NCI-H2171 (cell line): Measurements from ENCODE around the gene USP4.
"Not testable (repeated sequence)": the region's sequence is repeated elsewhere in the genome, so short reads cannot be mapped to it uniquely, and the experiment has no call there.

Experiments
- DNase-seq: peaks from one replicate; lab custom pipeline; 2025; lab: John Stamatoyannopoulos, UW

Gene USP4

GRCh38 chr3:49248840-49249227 is 91.0 kb downstream of the USP4 start:
- no peak for DNase-seq

GRCh38 chr3:49244581-49245205 is 95.2 kb downstream of the USP4 start:
- no peak for DNase-seq

- not testable (repeated sequence) for DNase-seq
Measured at GRCh38 chr3:49240091-49240490, 99.8 kb downstream of the USP4 start.

- no peak for DNase-seq
Measured at GRCh38 chr3:49238274-49239127, 101.4 kb downstream of the USP4 start.

GRCh38 chr3:49237344-49237743 is 102.5 kb downstream of the USP4 start:
- no peak for DNase-seq

- no peak for DNase-seq
Measured at GRCh38 chr3:49236226-49236625, 103.6 kb downstream of the USP4 start.

- not testable (repeated sequence) for DNase-seq
Measured at GRCh38 chr3:49228817-49229216, 111.0 kb downstream of the USP4 start.
